ENCODE data around the gene PAM. TPM values are rescaled to one million over a fixed set of nuclear protein-coding genes. Genes with fewer than 3 reads are reported as not detected.

The PAM gene
- total and polyA plus RNA-seq, 11 donors = 569 to 1,548 (median 1,087) TPM

- peak overlapping the region in 1 of 12 donors; percentile 21 for H3K27ac ChIP-seq
- no peaks in the 10 kb centered on the region for H3K27me3 ChIP-seq
- H3K4me3 ChIP-seq = no peak overlapping the region
- WGBS, 4 donors = 66 to 74% (median 68%) methylated on average over 3 of the region's 3 CpGs
- ATAC-seq (no peak), DNase-seq (no peak)
- peaks cover 0 to 16% (median 5%) of the 10 kb centered on the region in 12 donors for H3K4me1 ChIP-seq
- no peaks in the 10 kb centered on the region for H3K9me3 ChIP-seq
- intact Hi-C loops (cut with DNase I) = loop anchor here in 5 of 10 donors (10.0 kb wide), 2 partner anchors 191 to 291 kb away; no protein-coding TSS in a partner anchor
- H3K36me3 ChIP-seq = peaks cover 0 to 53% (median 8%) of the 10 kb centered on the region in 9 donors
- TF ChIP-seq POLR2A (IDR thresholded peaks at IDR 0.05) = no peak
- no peak for TF ChIP-seq CTCF (IDR thresholded peaks at IDR 0.05)
Observed at GRCh38 chr5:102975457-102976182, 220.5 kb downstream of the PAM start.

- H3K9me3 ChIP-seq = peaks cover 0 to 6% (median 0%) of the 10 kb centered on the region in 12 donors
- H3K4me3 ChIP-seq = no peak overlapping the region
- no peak overlapping the region for H3K27ac ChIP-seq
- ATAC-seq (peak in 3 of 4 donors; percentile 26 to 36 (median 36)), DNase-seq (peak in 2 of 5 donors; percentile 6 to 18)
- intact Hi-C loops (cut with DNase I) = no loop called here
- WGBS, 4 donors = 96 to 100% (median 98%) methylated on average over 3 of the region's 3 CpGs
- no peaks in the 10 kb centered on the region for H3K4me1 ChIP-seq
- TF ChIP-seq POLR2A (IDR thresholded peaks at IDR 0.05) (no peak), CTCF (IDR thresholded peaks at IDR 0.05) (no peak)
- no peaks in the 10 kb centered on the region for H3K27me3 ChIP-seq
- H3K36me3 ChIP-seq = peaks cover 0 to 33% (median 9%) of the 10 kb centered on the region in 9 donors
Observed at GRCh38 chr5:102981957-102982635, 227.0 kb downstream of the PAM start.

GRCh38 chr5:102986074-102986473 lies 231.0 kb downstream of the PAM start:
- DNase-seq (no peak), ATAC-seq (no peak)
- 92 to 98% (median 98%) methylated on average over 3 of the region's 3 CpGs for WGBS, 4 donors
- Histone ChIP-seq H3K27me3 (no peaks in the 10 kb centered on the region), H3K4me1 (no peaks in the 10 kb centered on the region), H3K9me3 (peaks cover 0 to 6% (median 0%) of the 10 kb centered on the region in 12 donors), H3K4me3 (no peak overlapping the region), H3K36me3 (peaks cover 0 to 14% (median 8%) of the 10 kb centered on the region in 9 donors), H3K27ac (no peak overlapping the region)
- TF ChIP-seq CTCF (IDR thresholded peaks at IDR 0.05) (no peak), POLR2A (IDR thresholded peaks at IDR 0.05) (no peak)
- intact Hi-C loops (cut with DNase I) = no loop called here

- DNase-seq (no peak), ATAC-seq (no peak)
- Histone ChIP-seq H3K9me3 (no peaks in the 10 kb centered on the region), H3K27me3 (no peaks in the 10 kb centered on the region), H3K36me3 (peaks cover 0 to 12% (median 0%) of the 10 kb centered on the region in 9 donors), H3K27ac (no peak overlapping the region), H3K4me1 (peaks cover 0 to 8% (median 2%) of the 10 kb centered on the region in 12 donors), H3K4me3 (no peak overlapping the region)
- WGBS, 4 donors = 84 to 87% (median 86%) methylated on average over 3 of the region's 3 CpGs
- no peak for TF ChIP-seq POLR2A (IDR thresholded peaks at IDR 0.05)
- TF ChIP-seq CTCF (IDR thresholded peaks at IDR 0.05) = no peak
- intact Hi-C loops (cut with DNase I) = no loop called here
Observed at GRCh38 chr5:102988459-102988858, 233.4 kb downstream of the PAM start.

All from heart left ventricle (tissue), 16 donors.